Epithelial cell of proximal tubule (primary cell): ENCODE data around the gene SMAP1. TPM values are rescaled to one million over a fixed set of nuclear protein-coding genes. Genes with fewer than 3 reads are reported as not detected.
A peak's percentile ranks its signal among the peaks of the same experiment; 100 is the strongest.

Experiments
- DNase-seq: peaks from one replicate; pipeline ENCODE4 v3.0.0-alpha.2; 2011; ENCODE audit warnings: low read depth
- H3K4me3 ChIP-seq: 2 replicates; pipeline ENCODE4 v1.5.1; 2011; ENCODE audit warnings: low read depth, mild to moderate bottlenecking, low read length
- total RNA-seq: library from RNA; depleted of rRNA; stranded (reverse); fragments of >200 nt; gene quantifications from 2 replicates; pipeline ENCODE4 v1.2.3, GENCODE V29; 2015
- TF ChIP-seq, protein P1 (sequence below): conservative IDR thresholded peaks from 2 replicates; pipeline ENCODE4 v1.5.1; 2012; ENCODE audit warnings: low read depth, mild to moderate bottlenecking, low read length

SMAP1 gene
- total RNA-seq, result 19.6 and 24.7 TPM in 2 replicates

DNA sequence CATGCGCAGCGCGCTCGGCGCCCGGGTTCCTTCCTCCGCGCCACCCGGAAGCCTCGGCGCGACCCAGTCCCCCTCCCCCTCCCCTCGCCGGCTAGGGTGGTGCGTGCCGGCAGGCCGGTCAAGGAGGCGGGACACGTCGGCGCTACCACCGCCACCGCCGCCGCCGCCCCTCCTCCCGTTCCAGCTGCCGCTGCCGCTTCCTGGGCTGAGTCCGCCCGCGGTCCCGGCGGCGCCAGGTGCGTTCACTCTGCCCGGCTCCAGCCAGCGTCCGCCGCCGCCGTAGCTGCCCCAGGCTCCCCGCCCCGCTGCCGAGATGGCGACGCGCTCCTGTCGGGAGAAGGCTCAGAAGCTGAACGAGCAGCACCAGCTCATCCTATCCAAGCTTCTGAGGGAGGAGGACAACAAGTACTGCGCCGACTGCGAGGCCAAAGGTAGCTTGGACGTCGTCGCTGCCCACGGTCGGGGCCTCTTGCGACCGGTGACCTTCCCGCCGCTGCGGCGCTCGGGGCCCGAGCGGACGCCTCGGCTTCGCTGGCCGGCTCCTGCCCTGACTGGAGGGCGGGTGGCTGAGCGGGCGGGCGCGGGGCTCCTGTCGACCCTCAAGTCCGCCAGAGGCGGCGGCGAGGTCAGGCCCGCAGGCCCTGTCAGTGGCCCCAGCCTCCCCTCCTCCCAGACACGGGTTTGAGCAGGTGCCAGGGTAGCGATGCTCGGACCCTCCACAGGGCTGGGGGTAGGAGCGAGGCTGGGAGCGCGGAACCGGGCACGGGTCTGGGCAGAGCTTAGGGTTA is at the start of gene SMAP1:
SMAP1 (plus strand) TSS at position 173 of the 788 bp plus-strand sequence; CDS start at position 314, 141 bp downstream.
- TF ChIP-seq, protein P1, sequence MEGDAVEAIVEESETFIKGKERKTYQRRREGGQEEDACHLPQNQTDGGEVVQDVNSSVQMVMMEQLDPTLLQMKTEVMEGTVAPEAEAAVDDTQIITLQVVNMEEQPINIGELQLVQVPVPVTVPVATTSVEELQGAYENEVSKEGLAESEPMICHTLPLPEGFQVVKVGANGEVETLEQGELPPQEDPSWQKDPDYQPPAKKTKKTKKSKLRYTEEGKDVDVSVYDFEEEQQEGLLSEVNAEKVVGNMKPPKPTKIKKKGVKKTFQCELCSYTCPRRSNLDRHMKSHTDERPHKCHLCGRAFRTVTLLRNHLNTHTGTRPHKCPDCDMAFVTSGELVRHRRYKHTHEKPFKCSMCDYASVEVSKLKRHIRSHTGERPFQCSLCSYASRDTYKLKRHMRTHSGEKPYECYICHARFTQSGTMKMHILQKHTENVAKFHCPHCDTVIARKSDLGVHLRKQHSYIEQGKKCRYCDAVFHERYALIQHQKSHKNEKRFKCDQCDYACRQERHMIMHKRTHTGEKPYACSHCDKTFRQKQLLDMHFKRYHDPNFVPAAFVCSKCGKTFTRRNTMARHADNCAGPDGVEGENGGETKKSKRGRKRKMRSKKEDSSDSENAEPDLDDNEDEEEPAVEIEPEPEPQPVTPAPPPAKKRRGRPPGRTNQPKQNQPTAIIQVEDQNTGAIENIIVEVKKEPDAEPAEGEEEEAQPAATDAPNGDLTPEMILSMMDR, result no peak
- peak within 1 kb of the TSS; percentile 74 for H3K4me3 ChIP-seq
- no peak for DNase-seq

DNA sequence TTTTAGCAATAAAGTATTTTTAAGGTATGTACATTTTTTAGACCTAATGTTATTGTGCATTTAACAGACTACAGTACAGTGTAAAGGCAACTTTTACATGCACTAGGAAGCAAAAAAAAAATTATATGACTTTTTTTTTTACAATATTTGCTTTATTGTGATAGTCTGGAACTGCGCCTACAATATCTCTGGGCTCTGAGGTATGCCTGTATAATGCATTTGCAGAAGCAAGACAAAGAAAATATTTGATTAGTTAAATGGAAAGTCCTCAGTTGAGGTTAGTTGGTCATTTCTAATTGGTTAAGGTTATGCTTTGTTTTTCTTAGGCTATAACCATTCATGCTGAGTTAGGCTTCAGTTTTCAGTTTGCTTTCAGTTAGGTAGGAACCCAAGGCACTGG is 46.9 kb upstream of the SMAP1 start:
- no peak overlapping the region for H3K4me3 ChIP-seq
- no peak for DNase-seq
- TF ChIP-seq, protein P1, result no peak

DNA sequence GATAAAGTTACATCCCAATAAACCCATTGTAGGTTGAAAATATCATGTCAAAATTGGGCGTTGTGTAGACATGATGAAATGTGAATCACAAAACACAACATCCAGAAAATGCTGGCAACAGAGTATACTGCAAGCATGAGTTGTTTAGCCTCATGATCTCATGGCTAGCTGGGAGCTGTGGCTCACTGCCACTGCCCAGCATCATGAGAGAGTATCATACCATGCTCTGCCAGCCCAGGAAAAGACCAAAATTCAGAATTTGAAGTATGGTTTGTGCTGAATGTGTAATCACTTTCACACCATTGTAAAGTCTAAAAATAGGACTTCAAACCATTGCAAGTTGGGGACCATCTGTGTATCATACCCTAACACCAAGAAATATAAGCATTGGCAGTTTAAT is 45.2 kb upstream of the SMAP1 start:
- no peak for DNase-seq
- TF ChIP-seq, protein P1, result no peak
- H3K4me3 ChIP-seq, result no peak overlapping the region

DNA sequence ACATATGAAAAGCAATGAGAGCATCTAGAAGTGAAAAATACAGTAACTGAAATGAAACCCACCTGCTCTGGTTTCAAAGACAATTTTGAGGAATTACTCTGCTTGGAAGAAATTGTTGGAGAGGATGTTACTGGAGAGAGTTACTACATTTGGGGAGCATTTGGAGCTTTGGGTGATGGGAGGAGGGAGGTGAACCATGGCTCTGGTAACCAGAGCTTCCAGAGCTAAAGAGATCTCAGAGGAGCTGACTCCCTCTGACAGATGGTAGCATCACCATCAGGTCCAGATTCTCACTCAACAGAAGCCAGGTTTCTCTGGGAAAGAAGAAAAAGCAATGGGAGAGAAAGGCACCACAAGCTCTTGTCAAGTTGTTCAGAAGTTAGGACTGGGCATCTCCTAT is 42.2 kb upstream of the SMAP1 start:
- no peak for DNase-seq
- TF ChIP-seq, protein P1, result no peak
- H3K4me3 ChIP-seq, result no peak overlapping the region

DNA sequence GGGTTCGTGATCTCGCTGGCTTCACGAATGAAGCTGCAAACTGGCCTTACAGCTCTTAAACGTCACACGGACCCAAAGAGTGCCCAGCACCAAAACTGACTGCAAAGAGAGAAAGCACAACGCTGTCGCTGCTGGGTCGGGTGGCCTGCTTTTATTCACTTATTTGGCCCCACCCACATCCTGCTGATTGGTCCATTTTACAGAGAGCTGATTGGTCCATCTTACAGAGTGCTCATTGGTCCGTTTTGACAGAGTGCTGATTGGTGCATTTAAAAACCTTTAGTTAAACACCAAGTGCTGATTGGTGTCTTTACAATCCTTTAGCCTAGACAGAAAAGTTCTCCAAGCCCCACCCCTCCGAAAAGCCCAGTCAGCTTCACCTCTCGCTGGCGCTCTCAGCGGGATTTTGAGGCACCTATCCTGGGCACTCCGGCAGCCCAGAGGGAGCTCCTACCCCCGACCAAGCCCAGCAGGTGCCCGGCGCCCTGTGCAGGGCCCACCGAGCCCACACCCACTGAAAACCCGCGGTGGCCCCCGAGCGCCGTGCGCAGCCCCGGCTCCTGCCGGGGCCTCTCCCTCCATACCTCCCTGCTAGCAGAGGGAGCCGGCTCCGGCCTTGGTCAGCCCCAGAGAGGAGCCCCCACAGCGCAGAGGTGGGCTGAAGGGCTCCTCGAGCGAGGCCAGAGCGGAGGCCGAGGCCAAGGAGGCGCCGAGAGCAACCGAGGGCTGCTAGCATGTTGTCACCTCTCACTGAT is 40.0 kb upstream of the SMAP1 start:
- TF ChIP-seq, protein P1, result no peak
- no peak for DNase-seq
- H3K4me3 ChIP-seq, result no peak overlapping the region

DNA sequence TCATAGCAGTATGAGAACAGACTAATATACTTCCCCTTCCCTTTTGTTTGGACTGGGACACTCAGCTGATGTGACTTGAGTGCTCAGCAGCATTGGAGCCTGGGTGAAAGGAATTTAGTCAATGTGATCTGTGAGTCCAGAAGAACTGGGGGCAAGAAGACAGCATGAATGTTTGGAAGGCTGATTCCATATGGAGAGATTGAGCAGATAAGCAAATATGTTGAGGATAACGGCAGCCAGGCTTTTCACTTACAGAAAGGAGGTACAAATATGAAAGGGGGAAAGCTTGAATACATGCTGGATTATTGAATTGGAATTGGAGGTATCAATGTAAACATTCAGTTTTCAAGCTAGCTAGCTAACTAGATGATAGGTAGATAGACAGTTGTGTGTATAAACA is 37.8 kb upstream of the SMAP1 start:
- TF ChIP-seq, protein P1, result no peak
- no peak overlapping the region for H3K4me3 ChIP-seq
- no peak for DNase-seq
